NCI-H510A treated with DMSO at 0.1 percent for 48 hours (cell line): ENCODE results near the gene PTTG1IP.

Experiments
- DNase-seq: peaks from one replicate; lab custom pipeline; 2025; lab: John Stamatoyannopoulos, UW

The PTTG1IP gene

GRCh38 chr21:44820851-44821250 lies 52.6 kb downstream of the PTTG1IP start:
- DNase-seq, result no peak

- no peak for DNase-seq
These were observed 53.9 kb downstream of the PTTG1IP start for GRCh38 chr21:44819283-44820243.

GRCh38 chr21:44818640-44819011 lies 54.9 kb downstream of the PTTG1IP start:
- DNase-seq, result no peak

GRCh38 chr21:44817914-44818639 lies 55.4 kb downstream of the PTTG1IP start, which contains the start of gene SUMO3:
Gene SUMO3 (minus strand): TSS chr21:44818062. CDS start chr21:44817968, 94 bp downstream.
- DNase-seq, result peak; percentile 24

GRCh38 chr21:44817506-44817880 lies 56.0 kb downstream of the PTTG1IP start:
- peak; percentile 58 for DNase-seq

- no peak for DNase-seq
These were observed 56.6 kb downstream of the PTTG1IP start for GRCh38 chr21:44816761-44817505.

GRCh38 chr21:44815852-44816628 lies 57.5 kb downstream of the PTTG1IP start:
- DNase-seq, result no peak

- DNase-seq, result no peak
These were observed 58.3 kb downstream of the PTTG1IP start for GRCh38 chr21:44815225-44815624.

- DNase-seq, result no peak
These were observed 58.9 kb downstream of the PTTG1IP start for GRCh38 chr21:44814498-44815023.

- DNase-seq, result no peak
These were observed 59.8 kb downstream of the PTTG1IP start for GRCh38 chr21:44813727-44814126.

- no peak for DNase-seq
These were observed 60.3 kb downstream of the PTTG1IP start for GRCh38 chr21:44813149-44813548.

- DNase-seq, result no peak
These were observed 60.9 kb downstream of the PTTG1IP start for GRCh38 chr21:44812640-44813039.

- no peak for DNase-seq
These were observed 62.7 kb downstream of the PTTG1IP start for GRCh38 chr21:44810779-44811178.

GRCh38 chr21:44805859-44806258 lies 67.6 kb downstream of the PTTG1IP start:
- no peak for DNase-seq

GRCh38 chr21:44805226-44805625 lies 68.3 kb downstream of the PTTG1IP start:
- no peak for DNase-seq

GRCh38 chr21:44804762-44805161 lies 68.7 kb downstream of the PTTG1IP start:
- DNase-seq, result no peak

GRCh38 chr21:44803651-44804050 lies 69.8 kb downstream of the PTTG1IP start:
- no peak for DNase-seq

GRCh38 chr21:44802396-44803153 lies 70.9 kb downstream of the PTTG1IP start:
- DNase-seq, result no peak

GRCh38 chr21:44801468-44802395 lies 71.8 kb downstream of the PTTG1IP start, which contains the start of gene UBE2G2:
Gene UBE2G2 (minus strand): TSS chr21:44801820. CDS start chr21:44801748, 72 bp downstream.
- peak; percentile 72 for DNase-seq
